ENCODE data around the gene ZBTB49. TPM values are rescaled to one million over a fixed set of nuclear protein-coding genes. Genes with fewer than 3 reads are reported as not detected.

ZBTB49 gene
- polyA plus RNA-seq, 1 donor from 2014 or later = 16.5 TPM

- H3K9me2 ChIP-seq (ENCODE audit: insufficient read depth, low read length) = no peaks in the 10 kb centered on the region
- no peak overlapping the region for H3K9ac ChIP-seq (ENCODE audit: low read length)
- no peaks in the 10 kb centered on the region for H3K27me3 ChIP-seq (ENCODE audit: insufficient read depth, low read depth, low read length)
- H3K27ac ChIP-seq (ENCODE audit: low read length) = no peak overlapping the region
- H3K4me2 ChIP-seq (ENCODE audit: low read length) = no peak overlapping the region
- no peaks in the 10 kb centered on the region for H3K79me2 ChIP-seq (replicated peaks; ENCODE audit: insufficient read depth, low read length)
- H3K36me3 ChIP-seq (ENCODE audit: insufficient read depth, low read length) = no peaks in the 10 kb centered on the region
- H3F3A ChIP-seq (ENCODE audit: insufficient read depth, low read length, poor library complexity, severe bottlenecking) = no peaks in the 10 kb centered on the region
- H3K9me3 ChIP-seq (ENCODE audit: low read length) = no peaks in the 10 kb centered on the region
- H4K20me1 ChIP-seq (ENCODE audit: insufficient read depth) = no peaks in the 10 kb centered on the region
- TF ChIP-seq POLR2AphosphoS5 (IDR thresholded peaks at IDR 0.05) (no peak), EP300 (conservative IDR thresholded peaks at IDR 0.05; ENCODE audit: poor library complexity, severe bottlenecking) (no peak), EZH2 (IDR thresholded peaks at IDR 0.05; ENCODE audit: borderline replicate concordance, insufficient read depth, low read length, poor library complexity, severe bottlenecking) (no peak), CTCF (IDR thresholded peaks at IDR 0.05; ENCODE audit: poor library complexity, severe bottlenecking) (no peak)
- H2AFZ ChIP-seq (ENCODE audit: low read depth, low read length) = no peak overlapping the region
- H3K4me3 ChIP-seq (ENCODE audit: low read length) = no peak overlapping the region
Measured at GRCh38 chr4:4320951-4321714, 31.1 kb downstream of the ZBTB49 start.

- Histone ChIP-seq H3K9ac (ENCODE audit: low read length) (no peak overlapping the region), H3K4me2 (ENCODE audit: low read length) (no peak overlapping the region), H4K20me1 (ENCODE audit: insufficient read depth) (no peaks in the 10 kb centered on the region), H3F3A (ENCODE audit: insufficient read depth, low read length, poor library complexity, severe bottlenecking) (no peaks in the 10 kb centered on the region), H3K79me2 (replicated peaks; ENCODE audit: insufficient read depth, low read length) (no peaks in the 10 kb centered on the region), H3K4me3 (ENCODE audit: low read length) (no peak overlapping the region), H3K27ac (ENCODE audit: low read length) (no peak overlapping the region), H3K36me3 (ENCODE audit: insufficient read depth, low read length) (no peaks in the 10 kb centered on the region), H2AFZ (ENCODE audit: low read depth, low read length) (no peak overlapping the region), H3K9me2 (ENCODE audit: insufficient read depth, low read length) (no peaks in the 10 kb centered on the region), H3K27me3 (ENCODE audit: insufficient read depth, low read depth, low read length) (no peaks in the 10 kb centered on the region), H3K9me3 (ENCODE audit: low read length) (no peaks in the 10 kb centered on the region)
- TF ChIP-seq RAD21 (conservative IDR thresholded peaks at IDR 0.05) (no peak), REST (IDR thresholded peaks at IDR 0.05; ENCODE audit: borderline replicate concordance) (no peak), EZH2 (IDR thresholded peaks at IDR 0.05; ENCODE audit: borderline replicate concordance, insufficient read depth, low read length, poor library complexity, severe bottlenecking) (no peak), POLR2AphosphoS5 (IDR thresholded peaks at IDR 0.05) (no peak), CTCF (IDR thresholded peaks at IDR 0.05; ENCODE audit: poor library complexity, severe bottlenecking) (no peak), SMC3 (conservative IDR thresholded peaks at IDR 0.05; ENCODE audit: poor library complexity) (no peak), EP300 (conservative IDR thresholded peaks at IDR 0.05; ENCODE audit: poor library complexity, severe bottlenecking) (no peak), TAF1 (IDR thresholded peaks at IDR 0.05; ENCODE audit: low read depth) (no peak), MXI1 (conservative IDR thresholded peaks at IDR 0.05; ENCODE audit: poor library complexity, severe bottlenecking) (no peak)
Measured at GRCh38 chr4:4321951-4322688, 32.1 kb downstream of the ZBTB49 start.
